Medulla oblongata (tissue), 1 donor: ENCODE data around the gene RUFY4.
"Not testable (repeated sequence)": the region's sequence is repeated elsewhere in the genome, so short reads cannot be mapped to it uniquely, and the experiment has no call there.

Experiments
- DNase-seq: peaks from one replicate; pipeline ENCODE4 v3.0.0-alpha.2; 2015; ENCODE audit errors: extremely low spot score

Gene RUFY4

DNA sequence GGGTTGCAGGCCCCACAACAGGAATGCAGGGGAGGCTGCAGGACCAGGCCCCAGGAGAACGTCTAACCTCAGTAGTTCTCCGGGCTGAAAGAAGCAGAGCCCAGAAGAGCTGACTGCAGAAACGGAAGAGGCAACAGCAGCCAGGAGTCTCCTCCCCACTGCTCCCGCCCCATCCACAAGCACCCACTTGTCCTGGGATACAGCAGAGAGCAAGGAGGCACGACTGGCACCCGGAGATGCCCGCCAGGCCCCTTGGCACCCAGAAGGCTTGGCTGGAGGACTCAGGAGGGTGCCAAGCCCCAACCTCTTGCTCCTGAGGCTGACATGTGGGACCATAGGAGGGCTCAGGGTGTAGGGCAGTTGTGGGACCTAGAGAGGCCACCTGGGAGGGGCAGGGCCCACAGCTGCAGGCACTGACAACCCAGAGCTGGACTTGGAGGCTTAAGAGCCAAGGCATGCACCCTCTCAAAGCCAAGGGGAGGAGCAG is 37.2 kb upstream of the RUFY4 start:
- DNase-seq = no peak

DNA sequence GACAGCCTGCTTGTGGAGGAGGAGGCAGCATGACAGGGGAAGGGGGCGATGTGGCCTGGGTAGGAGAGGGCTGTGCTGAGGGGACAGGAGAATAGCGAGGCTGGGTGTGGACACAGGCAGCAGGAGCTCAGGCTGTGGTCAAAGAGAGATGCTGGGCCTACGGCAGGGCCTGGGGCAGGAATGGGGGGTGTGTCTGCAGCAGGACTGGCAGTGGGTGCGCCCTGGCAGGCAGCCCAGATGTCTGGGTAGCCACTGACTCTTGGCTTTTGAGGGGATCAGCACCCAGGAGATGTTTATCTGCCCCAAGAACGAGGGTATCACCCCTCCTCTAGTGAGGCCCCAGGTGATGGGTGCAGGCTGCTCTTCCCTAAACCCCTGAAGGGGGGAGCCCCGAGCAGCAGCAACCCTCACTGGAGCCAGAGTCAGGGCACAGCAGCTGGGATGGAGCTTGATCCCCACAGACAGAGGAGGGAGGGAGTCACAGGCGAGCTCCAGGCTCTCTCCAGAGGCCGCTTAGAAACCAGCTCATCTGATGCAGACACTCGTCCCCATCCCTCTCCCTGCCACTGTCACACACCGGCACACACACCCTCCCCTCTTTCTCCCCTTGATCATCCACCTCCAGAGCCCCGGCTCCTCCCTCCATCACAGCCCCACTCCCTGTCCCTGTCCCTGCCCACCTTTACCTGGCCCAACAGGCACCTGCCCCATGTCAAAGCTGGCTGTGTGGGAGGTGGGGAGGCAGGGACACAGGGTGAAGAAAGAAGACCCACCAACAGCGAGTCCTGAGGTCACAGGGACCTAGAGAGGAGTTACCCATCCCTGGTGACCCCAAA is 36.5 kb upstream of the RUFY4 start:
- no peak for DNase-seq

DNA sequence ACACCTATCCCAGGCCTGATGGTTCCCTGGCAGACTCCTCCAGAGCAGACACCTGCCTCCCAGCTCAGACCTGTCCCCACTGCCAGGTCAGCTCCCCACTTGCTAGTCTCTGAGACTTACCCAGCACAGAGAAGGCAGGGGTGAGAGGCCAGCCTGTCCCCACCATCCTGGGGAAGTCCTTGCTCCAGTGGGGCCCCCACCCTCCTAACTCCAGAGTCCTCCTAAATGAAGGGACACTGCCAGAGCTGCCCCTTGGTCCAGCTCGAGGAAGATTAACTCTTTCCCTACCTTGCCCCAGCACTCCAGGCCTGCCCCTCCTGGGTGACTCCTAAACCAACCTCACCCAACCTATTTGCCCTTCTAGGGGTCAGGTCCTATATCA is 35.9 kb upstream of the RUFY4 start:
- DNase-seq = no peak

DNA sequence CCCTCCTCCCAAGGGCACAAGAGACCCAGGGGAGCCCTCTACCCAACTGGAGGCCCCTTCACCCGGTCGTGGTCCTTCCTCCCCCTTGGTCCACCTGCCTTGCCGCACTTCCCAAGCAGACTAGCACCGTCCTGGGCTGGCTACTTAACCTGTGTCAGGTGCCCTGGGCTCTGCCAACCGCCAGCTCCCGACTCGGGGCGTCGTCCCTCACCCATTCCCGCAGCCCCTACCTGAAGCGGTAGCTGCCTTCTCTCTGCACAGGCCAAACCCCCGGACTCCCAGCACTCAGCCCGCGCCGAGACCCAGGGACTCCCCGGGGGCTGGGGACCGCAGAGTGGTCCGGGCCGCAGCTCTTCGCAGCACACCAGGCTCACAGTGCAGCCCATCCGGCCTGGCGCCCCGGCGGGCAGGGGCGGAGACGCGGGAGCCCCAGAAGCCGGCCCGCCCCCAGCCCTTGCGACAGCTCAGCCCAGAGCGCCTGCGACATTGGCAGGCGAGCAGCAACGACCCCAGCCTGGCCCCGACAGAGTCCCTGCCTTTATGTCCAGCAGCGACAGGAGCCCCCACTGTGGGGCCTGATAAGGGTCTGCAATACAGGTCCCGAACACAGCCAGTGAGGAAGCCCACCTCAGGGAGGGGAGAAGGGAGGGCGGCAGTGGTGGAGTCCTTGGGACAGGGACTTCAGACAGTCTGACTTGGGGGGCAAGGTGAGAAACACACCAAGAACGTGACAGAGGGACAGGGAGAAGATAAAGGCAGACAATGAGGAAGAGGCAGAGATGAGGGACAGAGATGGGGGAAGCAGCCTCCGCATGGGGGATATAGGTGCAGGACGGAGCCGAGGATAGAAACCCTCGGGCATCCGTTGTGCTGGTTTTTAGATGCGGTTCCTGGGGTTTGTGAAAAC is 35.2 kb upstream of the RUFY4 start:
- DNase-seq = no peak

GRCh38 chr2:218034497-218035213 is 34.4 kb upstream of the RUFY4 start:
- peak; percentile 86 for DNase-seq

GRCh38 chr2:218035463-218036100 is 33.5 kb upstream of the RUFY4 start:
- DNase-seq = no peak

DNA sequence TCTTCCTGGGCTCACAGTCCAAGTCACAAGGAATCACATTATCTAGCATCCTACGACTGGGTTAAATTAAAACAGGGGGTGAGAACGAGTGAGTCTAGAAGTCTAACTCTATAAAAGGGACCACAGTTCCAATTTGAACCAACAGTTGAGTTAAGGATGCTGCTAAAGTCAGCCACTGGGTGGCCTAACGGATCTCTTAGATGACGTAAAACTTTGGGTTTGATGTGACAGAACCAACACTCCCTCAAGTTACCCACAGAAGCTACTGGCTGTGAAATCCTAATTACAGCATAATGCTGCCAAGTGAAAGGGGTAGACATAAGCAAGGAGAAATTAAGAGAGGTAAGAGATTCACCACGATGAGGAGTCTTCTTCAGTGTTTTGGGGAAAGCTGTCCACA is 32.7 kb upstream of the RUFY4 start:
- no peak for DNase-seq

- DNase-seq = no peak
Observed at GRCh38 chr2:218039171-218039570, 29.9 kb upstream of the RUFY4 start.

GRCh38 chr2:218040883-218041282 is 28.2 kb upstream of the RUFY4 start:
- no peak for DNase-seq

DNA sequence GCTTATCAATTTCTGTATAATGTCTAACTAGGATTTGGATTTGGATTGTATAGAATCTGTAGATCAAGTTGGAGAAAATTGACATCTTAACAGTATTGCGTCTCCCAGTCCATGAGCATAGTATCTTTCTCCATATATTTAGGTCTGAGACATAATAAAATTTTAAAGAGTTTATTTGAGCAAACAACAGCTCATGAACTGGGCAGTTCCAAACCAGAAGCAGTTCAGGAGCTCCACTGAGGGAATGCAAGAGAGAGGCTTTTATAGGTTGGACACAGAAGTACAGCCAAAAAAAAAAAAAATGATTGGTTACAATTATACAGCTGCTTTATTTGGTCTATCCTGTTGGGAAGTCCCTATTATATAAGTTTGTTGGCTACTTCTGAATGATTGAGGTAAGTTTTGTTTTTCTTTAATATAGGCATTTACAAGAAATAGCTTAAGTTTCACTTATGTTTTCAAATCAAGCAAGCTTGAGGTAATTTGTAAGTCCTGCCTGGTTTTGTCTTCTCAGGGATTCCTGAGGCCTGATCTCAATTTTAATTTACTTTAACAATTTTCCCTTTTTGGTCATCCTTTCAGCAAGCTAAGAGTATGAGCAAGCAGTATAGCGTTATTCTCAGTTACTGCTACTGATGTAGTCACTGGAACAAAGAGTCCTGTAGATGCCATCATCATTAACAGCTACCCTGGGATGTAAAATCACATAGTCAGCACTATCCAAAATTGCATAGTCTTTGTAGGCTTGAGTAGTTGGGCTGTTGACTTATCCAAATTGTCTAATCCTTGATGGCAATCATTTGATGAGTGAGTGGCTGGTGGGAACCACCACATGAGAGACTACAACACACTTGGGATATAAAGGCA is 27.5 kb upstream of the RUFY4 start:
- no peak for DNase-seq

- DNase-seq = no peak
Observed at GRCh38 chr2:218043100-218043499, 26.0 kb upstream of the RUFY4 start.

DNA sequence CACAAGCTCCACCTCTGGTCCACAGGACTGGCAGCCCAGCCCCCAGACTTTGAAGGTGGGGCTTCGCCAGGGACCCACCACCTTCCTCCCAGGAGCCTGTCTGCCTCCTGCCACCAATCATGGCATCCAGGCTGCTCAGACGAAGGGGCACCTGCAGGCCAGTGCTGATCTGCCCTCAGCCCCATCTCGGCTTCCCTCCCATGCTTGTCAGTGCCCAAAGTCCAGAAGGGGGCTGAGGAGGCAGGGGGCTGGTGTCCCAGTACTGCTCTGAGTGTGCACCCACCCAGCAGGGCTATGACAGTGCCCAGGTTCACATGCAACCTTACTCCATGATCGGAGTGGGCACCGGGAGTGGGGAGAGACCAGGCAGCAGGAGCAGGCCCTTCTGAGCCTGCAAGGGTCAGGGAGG is 25.3 kb upstream of the RUFY4 start:
- DNase-seq = no peak

DNA sequence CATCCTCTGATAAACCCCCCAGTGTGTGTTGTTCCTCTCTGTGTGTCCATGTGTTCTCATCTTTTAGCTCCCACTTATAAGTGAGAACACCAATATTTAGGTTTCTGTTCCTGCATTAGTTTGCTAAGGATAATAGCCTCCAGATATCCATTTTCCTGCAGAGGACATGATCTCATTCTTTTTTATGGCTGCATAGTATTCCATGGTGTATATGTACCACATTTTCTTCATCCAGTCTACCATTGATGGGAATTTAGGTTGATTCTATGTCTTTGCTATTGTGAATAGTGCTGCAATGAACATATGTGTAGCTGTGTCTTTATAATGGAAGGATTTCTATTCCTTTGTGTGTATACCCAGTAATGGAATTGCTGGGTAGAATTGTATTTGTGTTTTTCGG is 24.5 kb upstream of the RUFY4 start:
- not testable (repeated sequence) for DNase-seq

DNA sequence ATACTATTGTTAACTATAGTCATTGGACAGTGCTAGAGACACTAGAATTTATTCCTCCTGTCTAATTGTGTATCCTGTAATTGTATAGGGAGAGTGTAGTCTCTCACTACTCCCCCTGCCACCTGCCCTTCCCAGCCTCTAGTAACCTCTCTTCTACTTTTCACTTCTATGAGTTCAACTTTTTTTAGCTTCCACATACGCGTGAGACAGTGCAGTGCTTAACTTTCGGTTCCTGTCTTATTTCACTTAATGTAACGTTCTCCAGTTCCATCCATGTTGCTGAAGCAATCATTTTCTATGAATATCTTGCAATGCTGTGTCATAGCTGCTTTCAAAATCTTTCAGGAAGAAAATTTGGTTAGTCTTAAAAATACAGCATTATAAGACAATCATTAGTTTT is 22.8 kb upstream of the RUFY4 start:
- DNase-seq = peak; percentile 69

- DNase-seq = no peak
Observed at GRCh38 chr2:218047536-218048225, 21.4 kb upstream of the RUFY4 start.

- no peak for DNase-seq
Observed at GRCh38 chr2:218051903-218052302, 17.1 kb upstream of the RUFY4 start.

- DNase-seq = no peak
Observed at GRCh38 chr2:218059289-218059688, 9.8 kb upstream of the RUFY4 start.

DNA sequence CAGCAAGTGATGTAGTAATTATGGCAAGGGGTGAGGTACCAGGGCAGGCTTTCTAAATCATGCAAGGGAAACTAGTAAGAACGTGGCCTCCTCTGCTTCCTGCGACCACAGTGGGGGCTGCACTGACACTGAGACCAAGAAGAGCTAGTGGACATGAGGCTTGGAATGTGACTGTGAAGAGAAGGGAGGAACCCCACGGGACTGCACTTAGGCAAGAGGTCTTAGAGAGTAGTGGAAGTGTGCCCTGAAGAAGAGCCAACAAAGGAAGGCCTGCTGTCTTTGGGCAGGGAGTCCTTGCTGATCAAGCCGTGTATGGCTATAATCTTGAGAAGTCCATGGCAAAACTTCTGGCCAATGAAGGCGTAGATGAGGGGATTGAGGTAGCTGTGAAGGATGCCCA is 8.9 kb upstream of the RUFY4 start:
- no peak for DNase-seq

DNA sequence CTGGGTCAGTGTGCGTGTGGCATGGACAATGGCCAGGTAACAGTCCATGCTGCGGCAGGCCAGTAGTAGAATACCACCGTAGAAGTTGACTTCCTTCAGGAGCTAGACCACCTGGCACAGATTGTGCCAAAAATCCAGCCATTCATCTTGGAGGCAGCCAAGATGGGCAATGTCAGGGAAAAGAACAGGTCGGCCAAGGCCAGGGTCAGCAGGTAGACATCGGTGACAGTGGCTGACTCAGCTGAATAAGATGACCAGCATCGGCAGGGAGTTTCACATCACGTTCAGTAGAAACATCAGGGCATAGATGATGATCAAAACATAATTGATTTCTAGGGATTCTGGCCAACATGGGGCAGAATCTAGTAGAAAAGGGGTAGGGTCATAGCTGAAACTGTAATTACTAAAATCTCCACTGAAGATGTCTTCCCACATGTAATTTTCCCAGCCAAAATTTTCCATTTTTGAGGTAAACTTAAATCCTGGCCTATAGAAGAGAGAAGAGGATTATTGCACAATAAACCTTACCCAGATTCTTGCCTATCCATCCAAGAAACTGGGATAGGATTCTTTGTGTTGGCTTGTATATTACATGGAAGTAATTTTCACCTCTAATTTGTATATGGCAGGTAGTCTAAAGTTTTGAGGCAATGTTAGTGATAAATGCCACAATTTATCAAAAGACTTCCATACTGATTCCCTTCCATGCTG is 7.9 kb upstream of the RUFY4 start:
- no peak for DNase-seq
